AG10803 (cell line): ENCODE results near the gene SIN3B.

Experiments
- DNase-seq: peaks from one replicate; pipeline ENCODE4 v3.0.0; 2010; ENCODE audit warnings: low read depth
- H3K4me3 ChIP-seq: 2 replicates; pipeline ENCODE4 v1.5.1; 2011; ENCODE audit warnings: mild to moderate bottlenecking, low read length, control low read depth
- CTCF ChIP-seq: conservative IDR thresholded peaks from 2 replicates; pipeline ENCODE4 v1.5.1; 2011; ENCODE audit warnings: mild to moderate bottlenecking, low read length, control low read depth, inconsistent platforms

SIN3B gene

GRCh38 chr19:16851031-16851712, 22.0 kb downstream of the SIN3B start:
- peak; percentile 12 for DNase-seq
- no peak for TF ChIP-seq CTCF
- no peak overlapping the region for H3K4me3 ChIP-seq

- no peak for DNase-seq
- TF ChIP-seq CTCF: no peak
Measured at GRCh38 chr19:16853066-16853465, 23.9 kb downstream of the SIN3B start.

GRCh38 chr19:16856091-16856490, 26.9 kb downstream of the SIN3B start:
- DNase-seq: no peak
- no peak overlapping the region for H3K4me3 ChIP-seq
- TF ChIP-seq CTCF: no peak

More at GRCh38 chr19:16853066-16853465, 23.9 kb downstream of the SIN3B start:
- H3K4me3 ChIP-seq: no peak overlapping the region

GRCh38 chr19:16859626-16860025, 30.4 kb downstream of the SIN3B start:
- H3K4me3 ChIP-seq: no peak overlapping the region
- DNase-seq: no peak
- TF ChIP-seq CTCF: no peak

GRCh38 chr19:16860118-16860517, 30.9 kb downstream of the SIN3B start:
- no peak overlapping the region for H3K4me3 ChIP-seq
- peak; percentile 38 for DNase-seq
- no peak for TF ChIP-seq CTCF

- no peak overlapping the region for H3K4me3 ChIP-seq
- no peak for DNase-seq
- TF ChIP-seq CTCF: no peak
Measured at GRCh38 chr19:16861011-16861410, 31.8 kb downstream of the SIN3B start.

- H3K4me3 ChIP-seq: no peak overlapping the region
- no peak for TF ChIP-seq CTCF
- no peak for DNase-seq
Measured at GRCh38 chr19:16861834-16862233, 32.6 kb downstream of the SIN3B start.
